ENCODE measurements around the gene GKN1.

- TF ChIP-seq CTCF (conservative IDR thresholded peaks at IDR 0.05; ENCODE audit: low read depth, low read length): no peak
- no peak for TF ChIP-seq EZH2 (IDR thresholded peaks at IDR 0.05; ENCODE audit: borderline replicate concordance, low read depth, low read length, poor library complexity, severe bottlenecking)
Measured at GRCh38 chr2:68926796-68927195, 47.6 kb upstream of the GKN1 start.

Measured in A673 (cell line).